Colonic mucosa (tissue), 4 donors: ENCODE measurements around the gene CADPS. TPM values are rescaled to one million over a fixed set of nuclear protein-coding genes. Genes with fewer than 3 reads are reported as not detected.

Experiments
- DNase-seq: peaks from one replicate; pipeline ENCODE4 v3.0.0-alpha.2; 2020
- H3K27ac ChIP-seq: fragments of 200-600 bp; one replicate; pipeline ENCODE4 v1.8.0; 2021
- H3K27me3 ChIP-seq: fragments of 200-600 bp; one replicate; pipeline ENCODE4 v1.8.0; 2021
- H3K36me3 ChIP-seq: fragments of 200-600 bp; one replicate; pipeline ENCODE4 v1.8.0; 2021
- H3K4me1 ChIP-seq: fragments of 200-600 bp; one replicate; pipeline ENCODE4 v1.8.0; 2021; ENCODE audit warnings: mild to moderate bottlenecking
- H3K4me3 ChIP-seq: fragments of 200-600 bp; one replicate; pipeline ENCODE4 v1.8.0; 2021
- H3K9ac ChIP-seq, 2 donors: one replicate each; pipeline ENCODE4 v1.7.0; 2013; ENCODE audit warnings: control low read depth in 2 of 2, low read depth in 2 of 2, low read length in 2 of 2
- H3K9me3 ChIP-seq: fragments of 200-600 bp; one replicate; pipeline ENCODE4 v1.8.0; 2021
- intact Hi-C: fragments of 100-400 bp; cut with DNase I; formaldehyde crosslinking; loops from one replicate; pipeline ENCODE4 v1.14.1; 2022
- total RNA-seq, 2 donors: library from RNA; stranded (reverse); fragmentation: NEBNext Ultra II Directional in 1 of 2; extraction: Animal tissue kit (Norgen Biotek cat#: 25700) in 1 of 2; gene quantifications; one replicate each; pipeline ENCODE4 v1.2.1, GENCODE V29; 2021
- TF ChIP-seq, protein P1 (sequence below): fragments of 200-600 bp; IDR thresholded peaks from one replicate; pipeline ENCODE4 v1.8.0; 2022; ENCODE audit warnings: antibody characterized with exemption, mild to moderate bottlenecking
- donor health status: healthy.
- donor health status: DM: no; HTN: no; CAD: no.
- donor health status: DM: no; HTN: no; CAD: no.

Gene CADPS
- total RNA-seq, 2 donors from 2014 or later: 2.9 to 6.1 TPM

GRCh38 chr3:62370112-62370857, 504.9 kb downstream of the CADPS start:
- no peaks in the 10 kb centered on the region for H3K4me1 ChIP-seq
- H3K4me3 ChIP-seq: no peak overlapping the region
- H3K9ac ChIP-seq: no peak overlapping the region
- TF ChIP-seq, protein P1, sequence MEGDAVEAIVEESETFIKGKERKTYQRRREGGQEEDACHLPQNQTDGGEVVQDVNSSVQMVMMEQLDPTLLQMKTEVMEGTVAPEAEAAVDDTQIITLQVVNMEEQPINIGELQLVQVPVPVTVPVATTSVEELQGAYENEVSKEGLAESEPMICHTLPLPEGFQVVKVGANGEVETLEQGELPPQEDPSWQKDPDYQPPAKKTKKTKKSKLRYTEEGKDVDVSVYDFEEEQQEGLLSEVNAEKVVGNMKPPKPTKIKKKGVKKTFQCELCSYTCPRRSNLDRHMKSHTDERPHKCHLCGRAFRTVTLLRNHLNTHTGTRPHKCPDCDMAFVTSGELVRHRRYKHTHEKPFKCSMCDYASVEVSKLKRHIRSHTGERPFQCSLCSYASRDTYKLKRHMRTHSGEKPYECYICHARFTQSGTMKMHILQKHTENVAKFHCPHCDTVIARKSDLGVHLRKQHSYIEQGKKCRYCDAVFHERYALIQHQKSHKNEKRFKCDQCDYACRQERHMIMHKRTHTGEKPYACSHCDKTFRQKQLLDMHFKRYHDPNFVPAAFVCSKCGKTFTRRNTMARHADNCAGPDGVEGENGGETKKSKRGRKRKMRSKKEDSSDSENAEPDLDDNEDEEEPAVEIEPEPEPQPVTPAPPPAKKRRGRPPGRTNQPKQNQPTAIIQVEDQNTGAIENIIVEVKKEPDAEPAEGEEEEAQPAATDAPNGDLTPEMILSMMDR: no peak
- no peaks in the 10 kb centered on the region for H3K36me3 ChIP-seq
- H3K27ac ChIP-seq: no peak overlapping the region
- intact Hi-C loops: no loop called here
- H3K27me3 ChIP-seq: peaks cover 89% of the 10 kb centered on the region
- no peaks in the 10 kb centered on the region for H3K9me3 ChIP-seq
- no peak for DNase-seq

DNA sequence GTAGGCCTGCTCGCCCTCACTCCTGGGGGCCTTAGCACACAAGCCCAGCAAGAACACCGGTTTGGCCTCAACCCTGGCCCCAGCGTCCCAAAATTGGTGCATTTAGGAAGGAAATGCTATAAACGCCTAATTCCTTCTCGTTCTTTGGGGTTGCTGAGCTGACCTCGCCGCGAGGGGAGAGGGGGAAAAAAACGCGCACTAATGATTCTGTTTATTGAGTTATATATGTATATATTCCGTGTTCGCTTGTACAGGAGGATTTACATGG, 505.8 kb downstream of the CADPS start:
- Histone ChIP-seq H3K4me3 (no peak overlapping the region), H3K36me3 (no peaks in the 10 kb centered on the region), H3K9me3 (no peaks in the 10 kb centered on the region), H3K27ac (no peak overlapping the region), H3K4me1 (no peaks in the 10 kb centered on the region), H3K9ac (no peak overlapping the region), H3K27me3 (peaks cover 81% of the 10 kb centered on the region)
- TF ChIP-seq, protein P1: no peak
- no peak for DNase-seq
- intact Hi-C loops: no loop called here

DNA sequence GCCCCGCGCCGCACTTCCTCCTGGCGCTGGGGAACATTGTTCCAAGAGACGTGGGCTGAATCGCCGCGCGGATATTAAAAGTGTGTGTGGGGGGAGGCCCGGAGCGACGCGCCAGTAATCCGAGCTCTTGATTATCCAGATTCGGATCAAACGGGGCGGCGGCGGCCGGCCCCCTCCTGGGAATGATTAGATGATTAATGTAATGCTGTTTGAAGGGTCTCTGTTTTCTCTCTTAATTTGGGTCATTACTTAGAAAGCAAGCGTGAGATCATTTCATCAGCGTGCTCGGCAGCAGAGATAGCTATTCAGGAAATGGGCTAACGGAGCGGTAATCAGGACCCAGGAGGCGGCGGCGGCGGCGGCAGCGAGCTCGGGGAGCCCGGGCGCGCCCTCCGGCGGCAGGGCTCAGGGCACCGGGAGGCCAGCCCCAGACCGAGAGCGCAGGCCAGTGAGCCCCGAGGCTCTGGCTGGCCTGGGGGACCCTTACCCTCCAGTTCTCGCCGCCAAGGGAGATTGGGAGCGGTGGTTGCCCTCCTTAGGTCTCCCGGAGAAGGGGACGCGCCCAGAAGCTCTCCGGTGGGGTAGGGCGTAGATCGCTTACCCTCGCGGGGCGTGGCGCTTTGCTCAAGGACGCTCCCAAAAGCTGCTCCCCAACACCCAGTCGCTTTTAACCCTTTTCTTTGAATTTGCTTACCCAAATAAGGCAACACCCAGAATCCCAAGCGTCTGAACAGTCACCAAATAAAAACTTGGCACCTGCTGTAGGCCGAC, 506.3 kb downstream of the CADPS start:
- DNase-seq: no peak
- intact Hi-C loops: no loop called here
- H3K36me3 ChIP-seq: no peaks in the 10 kb centered on the region
- no peaks in the 10 kb centered on the region for H3K4me1 ChIP-seq
- no peak overlapping the region for H3K27ac ChIP-seq
- H3K9ac ChIP-seq: no peak overlapping the region
- no peaks in the 10 kb centered on the region for H3K9me3 ChIP-seq
- peaks cover 76% of the 10 kb centered on the region for H3K27me3 ChIP-seq
- TF ChIP-seq, protein P1: no peak
- H3K4me3 ChIP-seq: no peak overlapping the region

DNA sequence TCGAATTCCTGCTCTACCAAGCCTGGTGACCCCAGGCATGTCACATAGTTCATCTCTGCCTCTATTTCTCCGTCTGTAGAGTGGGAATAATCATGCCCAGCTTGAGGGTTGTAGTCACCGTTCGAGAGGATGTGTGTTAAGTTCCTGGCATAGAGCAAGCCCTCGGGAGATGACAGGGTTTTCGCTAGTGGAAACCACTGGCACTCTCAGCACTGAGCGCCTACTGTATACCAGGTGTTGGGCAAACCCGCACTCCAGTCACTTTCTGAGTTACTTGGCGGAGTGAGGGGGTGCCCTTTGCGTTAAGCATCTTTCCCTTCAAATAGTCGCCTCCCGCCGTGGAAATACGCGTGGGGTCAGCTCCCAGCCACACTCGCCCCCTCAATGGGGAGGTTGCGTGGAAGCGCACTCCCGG, 506.9 kb downstream of the CADPS start:
- Histone ChIP-seq H3K27me3 (peaks cover 70% of the 10 kb centered on the region), H3K9ac (no peak overlapping the region), H3K4me3 (no peak overlapping the region), H3K4me1 (no peaks in the 10 kb centered on the region), H3K27ac (no peak overlapping the region), H3K9me3 (no peaks in the 10 kb centered on the region), H3K36me3 (no peaks in the 10 kb centered on the region)
- TF ChIP-seq, protein P1: no peak
- intact Hi-C loops: no loop called here
- DNase-seq: no peak

DNA sequence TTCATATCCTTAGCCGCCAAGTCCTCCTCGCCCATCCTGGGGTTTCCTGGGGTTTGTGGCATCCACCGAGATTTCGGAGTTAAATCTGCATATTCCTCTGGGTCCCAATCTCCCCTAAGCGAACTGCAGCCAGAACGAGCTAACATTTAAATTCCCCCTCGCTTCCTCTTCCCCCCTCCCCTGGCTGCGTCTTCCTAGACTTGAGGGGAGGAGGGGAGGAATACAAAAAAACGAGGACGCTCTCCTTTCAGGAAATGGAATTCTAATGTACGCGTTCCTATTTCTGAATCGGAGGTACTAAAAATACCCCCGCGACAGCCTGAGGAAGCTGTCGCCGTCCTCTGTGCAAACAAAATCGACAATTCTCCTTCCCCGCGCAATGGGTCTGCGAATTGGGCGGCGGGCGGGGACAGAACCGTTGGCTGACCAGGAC, 507.4 kb downstream of the CADPS start:
- H3K27ac ChIP-seq: no peak overlapping the region
- intact Hi-C loops: no loop called here
- H3K9ac ChIP-seq: no peak overlapping the region
- no peak overlapping the region for H3K4me3 ChIP-seq
- H3K27me3 ChIP-seq: peaks cover 64% of the 10 kb centered on the region
- no peaks in the 10 kb centered on the region for H3K36me3 ChIP-seq
- H3K9me3 ChIP-seq: no peaks in the 10 kb centered on the region
- DNase-seq: no peak
- H3K4me1 ChIP-seq: no peaks in the 10 kb centered on the region
- TF ChIP-seq, protein P1: no peak
